ENCODE data around the gene C17orf75.

DNA sequence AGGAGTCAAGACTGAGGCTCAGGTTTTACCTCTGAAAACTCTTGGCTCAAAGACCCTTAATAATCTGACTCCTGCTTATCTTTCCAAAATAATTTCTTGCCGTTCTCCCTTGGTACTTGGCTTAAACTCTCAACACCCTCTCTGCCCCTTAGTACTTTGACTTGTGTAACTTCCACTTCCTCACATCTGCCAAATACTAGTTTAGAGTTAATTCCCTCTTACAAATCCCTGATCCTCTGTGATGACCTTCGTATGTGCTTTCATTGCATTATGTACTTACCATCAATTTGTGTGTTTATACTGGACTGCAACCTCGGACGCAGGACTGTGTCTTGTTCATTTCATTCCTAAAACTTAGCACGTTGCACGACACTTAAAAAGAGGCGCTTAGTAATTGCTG lies 43.1 kb upstream of the C17orf75 start:
- TF ChIP-seq, protein P1, sequence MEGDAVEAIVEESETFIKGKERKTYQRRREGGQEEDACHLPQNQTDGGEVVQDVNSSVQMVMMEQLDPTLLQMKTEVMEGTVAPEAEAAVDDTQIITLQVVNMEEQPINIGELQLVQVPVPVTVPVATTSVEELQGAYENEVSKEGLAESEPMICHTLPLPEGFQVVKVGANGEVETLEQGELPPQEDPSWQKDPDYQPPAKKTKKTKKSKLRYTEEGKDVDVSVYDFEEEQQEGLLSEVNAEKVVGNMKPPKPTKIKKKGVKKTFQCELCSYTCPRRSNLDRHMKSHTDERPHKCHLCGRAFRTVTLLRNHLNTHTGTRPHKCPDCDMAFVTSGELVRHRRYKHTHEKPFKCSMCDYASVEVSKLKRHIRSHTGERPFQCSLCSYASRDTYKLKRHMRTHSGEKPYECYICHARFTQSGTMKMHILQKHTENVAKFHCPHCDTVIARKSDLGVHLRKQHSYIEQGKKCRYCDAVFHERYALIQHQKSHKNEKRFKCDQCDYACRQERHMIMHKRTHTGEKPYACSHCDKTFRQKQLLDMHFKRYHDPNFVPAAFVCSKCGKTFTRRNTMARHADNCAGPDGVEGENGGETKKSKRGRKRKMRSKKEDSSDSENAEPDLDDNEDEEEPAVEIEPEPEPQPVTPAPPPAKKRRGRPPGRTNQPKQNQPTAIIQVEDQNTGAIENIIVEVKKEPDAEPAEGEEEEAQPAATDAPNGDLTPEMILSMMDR (IDR thresholded peaks at IDR 0.05) = no peak
- no peak for TF ChIP-seq POLR2A (IDR thresholded peaks at IDR 0.05)
